ENCODE measurements around the gene ZNF691.
"Not testable (repeated sequence)": the region's sequence is repeated elsewhere in the genome, so short reads cannot be mapped to it uniquely, and the experiment has no call there.

Gene ZNF691

GRCh38 chr1:42846257-42847110, at the start of gene ZNF691:
Gene ZNF691 (plus strand): TSS chr1:42846613. CDS start chr1:42849659, 3,046 bp downstream.
- H3K4me3 ChIP-seq (ENCODE audit: low read length): peak within 1 kb of the TSS; percentile 78
- peak within 1 kb of the TSS; percentile 88 for H3K9ac ChIP-seq (ENCODE audit: low read depth, low read length)
- peaks cover 9% of the 10 kb centered on the region for H3K4me1 ChIP-seq (ENCODE audit: insufficient read depth, low read length)
- peak within 1 kb of the TSS; percentile 64 for H3K27ac ChIP-seq (ENCODE audit: low read length)
- H3K36me3 ChIP-seq (ENCODE audit: insufficient read depth, low read depth, low read length): peaks cover 29% of the 10 kb centered on the region
- no peaks in the 10 kb centered on the region for H3K9me3 ChIP-seq (ENCODE audit: insufficient read depth, low read depth, low read length)
- no peaks in the 10 kb centered on the region for H3K27me3 ChIP-seq (ENCODE audit: insufficient read depth, low read length)

GRCh38 chr1:42797414-42797813, 49.0 kb upstream of the ZNF691 start:
- Histone ChIP-seq H3K27me3 (ENCODE audit: insufficient read depth, low read length) (no peaks in the 10 kb centered on the region), H3K9ac (ENCODE audit: low read depth, low read length) (no peak overlapping the region)

GRCh38 chr1:42797979-42798378, 48.4 kb upstream of the ZNF691 start:
- Histone ChIP-seq H3K9me3 (ENCODE audit: insufficient read depth, low read depth, low read length) (no peaks in the 10 kb centered on the region), H3K4me1 (ENCODE audit: insufficient read depth, low read length) (no peaks in the 10 kb centered on the region), H3K9ac (ENCODE audit: low read depth, low read length) (no peak overlapping the region), H3K27ac (ENCODE audit: low read length) (no peak overlapping the region), H3K27me3 (ENCODE audit: insufficient read depth, low read length) (no peaks in the 10 kb centered on the region), H3K36me3 (ENCODE audit: insufficient read depth, low read depth, low read length) (no peaks in the 10 kb centered on the region), H3K4me3 (ENCODE audit: low read length) (no peak overlapping the region)

More at GRCh38 chr1:42797414-42797813, 49.0 kb upstream of the ZNF691 start:
- no peaks in the 10 kb centered on the region for H3K9me3 ChIP-seq (ENCODE audit: insufficient read depth, low read depth, low read length)
- H3K4me1 ChIP-seq (ENCODE audit: insufficient read depth, low read length): no peaks in the 10 kb centered on the region
- no peak overlapping the region for H3K4me3 ChIP-seq (ENCODE audit: low read length)
- H3K27ac ChIP-seq (ENCODE audit: low read length): no peak overlapping the region
- H3K36me3 ChIP-seq (ENCODE audit: insufficient read depth, low read depth, low read length): no peaks in the 10 kb centered on the region

GRCh38 chr1:42801832-42802473, 44.5 kb upstream of the ZNF691 start:
- Histone ChIP-seq H3K27ac (ENCODE audit: low read length) (no peak overlapping the region), H3K4me1 (ENCODE audit: insufficient read depth, low read length) (no peaks in the 10 kb centered on the region), H3K36me3 (ENCODE audit: insufficient read depth, low read depth, low read length) (peaks cover 17% of the 10 kb centered on the region; the same call in 1 of the 2 replicates), H3K4me3 (ENCODE audit: low read length) (no peak overlapping the region), H3K27me3 (ENCODE audit: insufficient read depth, low read length) (no peaks in the 10 kb centered on the region), H3K9me3 (ENCODE audit: insufficient read depth, low read depth, low read length) (peaks cover 6% of the 10 kb centered on the region; the same call in 1 of the 2 replicates), H3K9ac (ENCODE audit: low read depth, low read length) (no peak overlapping the region)

- Histone ChIP-seq H3K36me3 (ENCODE audit: insufficient read depth, low read depth, low read length) (peaks cover 24% of the 10 kb centered on the region; the same call in 1 of the 2 replicates), H3K9me3 (ENCODE audit: insufficient read depth, low read depth, low read length) (peaks cover 6% of the 10 kb centered on the region; the same call in 1 of the 2 replicates), H3K27me3 (ENCODE audit: insufficient read depth, low read length) (no peaks in the 10 kb centered on the region), H3K4me1 (ENCODE audit: insufficient read depth, low read length) (no peaks in the 10 kb centered on the region), H3K27ac (ENCODE audit: low read length) (no peak overlapping the region), H3K9ac (ENCODE audit: low read depth, low read length) (no peak overlapping the region), H3K4me3 (ENCODE audit: low read length) (no peak overlapping the region)
These were observed 40.2 kb upstream of the ZNF691 start for GRCh38 chr1:42806171-42806570.

- Histone ChIP-seq H3K9me3 (ENCODE audit: insufficient read depth, low read depth, low read length) (peaks cover 6% of the 10 kb centered on the region; the same call in 1 of the 2 replicates), H3K4me3 (ENCODE audit: low read length) (no peak overlapping the region), H3K27me3 (ENCODE audit: insufficient read depth, low read length) (no peaks in the 10 kb centered on the region), H3K27ac (ENCODE audit: low read length) (no peak overlapping the region), H3K9ac (ENCODE audit: low read depth, low read length) (no peak overlapping the region), H3K4me1 (ENCODE audit: insufficient read depth, low read length) (no peaks in the 10 kb centered on the region), H3K36me3 (ENCODE audit: insufficient read depth, low read depth, low read length) (peaks cover 24% of the 10 kb centered on the region; the same call in 1 of the 2 replicates)
These were observed 39.8 kb upstream of the ZNF691 start for GRCh38 chr1:42806593-42806992.

GRCh38 chr1:42807056-42807668, 39.3 kb upstream of the ZNF691 start:
- H3K9ac ChIP-seq (ENCODE audit: low read depth, low read length): no peak overlapping the region
- H3K36me3 ChIP-seq (ENCODE audit: insufficient read depth, low read depth, low read length): peaks cover 24% of the 10 kb centered on the region; the same call in 1 of the 2 replicates
- H3K9me3 ChIP-seq (ENCODE audit: insufficient read depth, low read depth, low read length): peaks cover 6% of the 10 kb centered on the region; the same call in 1 of the 2 replicates
- H3K4me3 ChIP-seq (ENCODE audit: low read length): no peak overlapping the region
- H3K4me1 ChIP-seq (ENCODE audit: insufficient read depth, low read length): no peaks in the 10 kb centered on the region
- no peak overlapping the region for H3K27ac ChIP-seq (ENCODE audit: low read length)
- no peaks in the 10 kb centered on the region for H3K27me3 ChIP-seq (ENCODE audit: insufficient read depth, low read length)

GRCh38 chr1:42814815-42815214, 31.6 kb upstream of the ZNF691 start:
- H3K27ac ChIP-seq (ENCODE audit: low read length); H3K4me3 ChIP-seq (ENCODE audit: low read length); H3K36me3 ChIP-seq (ENCODE audit: insufficient read depth, low read depth, low read length); H3K9ac ChIP-seq (ENCODE audit: low read depth, low read length); H3K27me3 ChIP-seq (ENCODE audit: insufficient read depth, low read length); H3K9me3 ChIP-seq (ENCODE audit: insufficient read depth, low read depth, low read length); H3K4me1 ChIP-seq (ENCODE audit: insufficient read depth, low read length): not testable (repeated sequence)

- Histone ChIP-seq H3K4me1 (ENCODE audit: insufficient read depth, low read length) (peaks cover 5% of the 10 kb centered on the region), H3K27ac (ENCODE audit: low read length) (peak overlapping the region; percentile 54), H3K9me3 (ENCODE audit: insufficient read depth, low read depth, low read length) (no peaks in the 10 kb centered on the region), H3K36me3 (ENCODE audit: insufficient read depth, low read depth, low read length) (no peaks in the 10 kb centered on the region), H3K9ac (ENCODE audit: low read depth, low read length) (peak overlapping the region; percentile 93; the same call in 1 of the 2 replicates), H3K4me3 (ENCODE audit: low read length) (peak overlapping the region; percentile 95), H3K27me3 (ENCODE audit: insufficient read depth, low read length) (no peaks in the 10 kb centered on the region)
These were observed 30.4 kb upstream of the ZNF691 start for GRCh38 chr1:42815941-42816584.

- Histone ChIP-seq H3K36me3 (ENCODE audit: insufficient read depth, low read depth, low read length) (no peaks in the 10 kb centered on the region), H3K27me3 (ENCODE audit: insufficient read depth, low read length) (no peaks in the 10 kb centered on the region), H3K9ac (ENCODE audit: low read depth, low read length) (peak within 1 kb of the TSS; percentile 93), H3K9me3 (ENCODE audit: insufficient read depth, low read depth, low read length) (no peaks in the 10 kb centered on the region), H3K4me1 (ENCODE audit: insufficient read depth, low read length) (peaks cover 5% of the 10 kb centered on the region), H3K4me3 (ENCODE audit: low read length) (peak within 1 kb of the TSS; percentile 95), H3K27ac (ENCODE audit: low read length) (peak within 1 kb of the TSS; percentile 54)
These were observed 29.6 kb upstream of the ZNF691 start, which contains the start of the genes ERMAP and SVBP for GRCh38 chr1:42816585-42817439. Gene ERMAP (plus strand): TSS chr1:42817122. CDS start chr1:42830449, 13,327 bp downstream. Gene SVBP (minus strand): TSS chr1:42817397. CDS start chr1:42816544, 853 bp downstream.

Measured in iPS-20b (cell line).